Measurements from ENCODE around the gene REG4.

- TF ChIP-seq EZH2 (IDR thresholded peaks at IDR 0.05) = no peak
- TF ChIP-seq POLR2AphosphoS5 (IDR thresholded peaks at IDR 0.05; ENCODE audit: borderline replicate concordance, low read depth, low read length) = no peak
- TF ChIP-seq FOXP2 (optimal IDR thresholded peaks at IDR 0.05; ENCODE audit: control extremely low read depth, extremely low read length, insufficient read depth) = no peak
These were observed 15.7 kb downstream of the REG4 start for GRCh38 chr1:119795261-119796200.

Measured in SK-N-MC (cell line).